Astrocyte (in vitro differentiated cells and primary cell): ENCODE measurements around the gene SIGLEC9. TPM values are rescaled to one million over a fixed set of nuclear protein-coding genes. Genes with fewer than 3 reads are reported as not detected.

Experiments used
- DNase-seq: peaks from one replicate; pipeline ENCODE4 v3.0.0-alpha.2; 2010; ENCODE audit warnings: low read depth
- FAIRE-seq: peaks from 2 replicates; lab custom pipeline; 2011; peaks lifted over from hg19 to GRCh38; lab: Jason Lieb, UNC
- H2AFZ ChIP-seq: 2 replicates; pipeline ENCODE4 v1.6.0; 2012; ENCODE audit warnings: low read depth, low read length, inconsistent platforms
- H3K27ac ChIP-seq: 2 replicates; pipeline ENCODE4 v1.5.1; 2011; ENCODE audit warnings: low read depth, low read length, inconsistent platforms
- H3K27me3 ChIP-seq: 2 replicates; pipeline ENCODE4 v1.6.0; 2011; ENCODE audit warnings: low read length, inconsistent platforms; ENCODE audit not compliant: insufficient read depth
- H3K36me3 ChIP-seq: 2 replicates; pipeline ENCODE4 v1.5.1; 2011; ENCODE audit warnings: low read length, inconsistent platforms; ENCODE audit not compliant: insufficient read depth
- H3K4me1 ChIP-seq: 2 replicates; pipeline ENCODE4 v1.5.1; 2011; ENCODE audit warnings: low read length, inconsistent platforms; ENCODE audit not compliant: insufficient read depth
- H3K4me2 ChIP-seq: 2 replicates; pipeline ENCODE4 v1.6.0; 2012; ENCODE audit warnings: low read length, inconsistent platforms
- H3K4me3 ChIP-seq: 2 replicates; pipeline ENCODE4 v1.5.1; 2011; ENCODE audit warnings: low read depth, mild to moderate bottlenecking, low read length, inconsistent platforms; ENCODE audit not compliant: insufficient read depth
- H3K79me2 ChIP-seq: 2 replicates; pipeline ENCODE4 v1.6.0; 2012; ENCODE audit warnings: mild to moderate bottlenecking, low read length, inconsistent platforms; ENCODE audit not compliant: insufficient read depth
- H3K9ac ChIP-seq: 2 replicates; pipeline ENCODE4 v1.6.0; 2012; ENCODE audit warnings: mild to moderate bottlenecking, low read length, inconsistent platforms
- H3K9me3 ChIP-seq: 2 replicates; pipeline ENCODE4 v1.5.1; 2012; ENCODE audit warnings: low read depth, mild to moderate bottlenecking, low read length, inconsistent platforms; ENCODE audit not compliant: insufficient read depth
- H4K20me1 ChIP-seq: 2 replicates; pipeline ENCODE4 v1.6.0; 2012; ENCODE audit warnings: low read length, inconsistent platforms; ENCODE audit not compliant: insufficient read depth
- H3K27ac Mint-ChIP-seq: one replicate; pipeline ENCODE4 v1.8.0; 2021; ENCODE audit warnings: mild to moderate bottlenecking, mixed read lengths; ENCODE audit not compliant: unreplicated experiment
- H3K27me3 Mint-ChIP-seq: one replicate; pipeline ENCODE4 v1.8.0; 2021; ENCODE audit warnings: low read depth, mixed read lengths; ENCODE audit not compliant: unreplicated experiment
- H3K36me3 Mint-ChIP-seq: one replicate; pipeline ENCODE4 v1.8.0; 2021; ENCODE audit warnings: low read depth, mixed read lengths; ENCODE audit not compliant: unreplicated experiment
- H3K4me1 Mint-ChIP-seq: one replicate; pipeline ENCODE4 v1.8.0; 2021; ENCODE audit warnings: low read depth, mixed read lengths; ENCODE audit not compliant: unreplicated experiment
- H3K4me3 Mint-ChIP-seq: one replicate; pipeline ENCODE4 v1.8.0; 2021; ENCODE audit warnings: mild to moderate bottlenecking, moderate library complexity, mixed read lengths; ENCODE audit not compliant: unreplicated experiment
- H3K9me3 Mint-ChIP-seq: one replicate; pipeline ENCODE4 v1.8.0; 2021; ENCODE audit warnings: mild to moderate bottlenecking, mixed read lengths; ENCODE audit not compliant: unreplicated experiment
- CTCF ChIP-seq: IDR thresholded peaks from 2 replicates; pipeline ENCODE4 v1.5.1; 2011; ENCODE audit warnings: low read depth, mild to moderate bottlenecking, inconsistent platforms, low read length, moderate library complexity; ENCODE audit not compliant: insufficient read depth
- EZH2 ChIP-seq: IDR thresholded peaks from 2 replicates; pipeline ENCODE4 v1.6.1; 2012; ENCODE audit warnings: mild to moderate bottlenecking, low read length, inconsistent platforms; ENCODE audit not compliant: insufficient read depth
- total RNA-seq: library from RNA; stranded (reverse); gene quantifications from 2 replicates; pipeline ENCODE4 v1.2.1, GENCODE V29; 2021

SIGLEC9 gene
- total RNA-seq, 1 donor from 2014 or later: not detected

- no peaks in the 10 kb centered on the region for H3K4me1 ChIP-seq
- H3K9me3 ChIP-seq: no peaks in the 10 kb centered on the region
- Mint-ChIP-seq H3K9me3 (no peaks in the 10 kb centered on the region), H3K4me3 (no peak overlapping the region), H3K4me1 (no peaks in the 10 kb centered on the region), H3K27ac (no peak overlapping the region), H3K27me3 (peaks cover 43% of the 10 kb centered on the region), H3K36me3 (peaks cover 2% of the 10 kb centered on the region)
- H4K20me1 ChIP-seq: no peaks in the 10 kb centered on the region
- H3K27me3 ChIP-seq: no peaks in the 10 kb centered on the region
- no peak overlapping the region for H3K27ac ChIP-seq
- H3K79me2 ChIP-seq: no peaks in the 10 kb centered on the region
- H3K9ac ChIP-seq: no peak overlapping the region
- no peaks in the 10 kb centered on the region for H3K36me3 ChIP-seq
- TF ChIP-seq CTCF: no peak
- TF ChIP-seq EZH2: no peak
- no peak for FAIRE-seq
- no peak overlapping the region for H3K4me2 ChIP-seq
- DNase-seq: no peak
- no peak overlapping the region for H3K4me3 ChIP-seq
- no peak overlapping the region for H2AFZ ChIP-seq
Observed at GRCh38 chr19:51081476-51081875, 43.2 kb upstream of the SIGLEC9 start.

GRCh38 chr19:51082611-51083010 is 42.1 kb upstream of the SIGLEC9 start, which contains the start of gene KLK14:
Gene KLK14 (minus strand): TSS chr19:51082887. CDS start chr19:51082614, 273 bp downstream.
- Mint-ChIP-seq H3K27me3 (peaks cover 46% of the 10 kb centered on the region), H3K36me3 (peaks cover 2% of the 10 kb centered on the region), H3K27ac (no peak within 1 kb of the TSS), H3K4me3 (no peak within 1 kb of the TSS), H3K9me3 (no peaks in the 10 kb centered on the region), H3K4me1 (no peaks in the 10 kb centered on the region)
- H3K27ac ChIP-seq: no peak within 1 kb of the TSS
- no peak within 1 kb of the TSS for H2AFZ ChIP-seq
- FAIRE-seq (no peak), DNase-seq (no peak)
- H3K4me1 ChIP-seq: no peaks in the 10 kb centered on the region
- TF ChIP-seq EZH2 (no peak), CTCF (no peak)
- H3K4me2 ChIP-seq: no peak within 1 kb of the TSS
- H4K20me1 ChIP-seq: no peaks in the 10 kb centered on the region
- no peak within 1 kb of the TSS for H3K9ac ChIP-seq
- H3K79me2 ChIP-seq: no peaks in the 10 kb centered on the region
- H3K9me3 ChIP-seq: no peaks in the 10 kb centered on the region
- H3K27me3 ChIP-seq: no peaks in the 10 kb centered on the region
- H3K4me3 ChIP-seq: no peak within 1 kb of the TSS
- no peaks in the 10 kb centered on the region for H3K36me3 ChIP-seq

- no peaks in the 10 kb centered on the region for H3K4me1 Mint-ChIP-seq
- no peak overlapping the region for H3K4me3 ChIP-seq
Observed at GRCh38 chr19:51083181-51083580, 41.5 kb upstream of the SIGLEC9 start.

More at GRCh38 chr19:51083181-51083580, 41.5 kb upstream of the SIGLEC9 start:
- DNase-seq (no peak), FAIRE-seq (no peak)
- no peak overlapping the region for H2AFZ ChIP-seq
- peaks cover 44% of the 10 kb centered on the region for H3K27me3 Mint-ChIP-seq
- no peak overlapping the region for H3K4me3 Mint-ChIP-seq
- no peaks in the 10 kb centered on the region for H3K9me3 Mint-ChIP-seq
- no peak overlapping the region for H3K9ac ChIP-seq
- H4K20me1 ChIP-seq: no peaks in the 10 kb centered on the region
- peaks cover 2% of the 10 kb centered on the region for H3K36me3 Mint-ChIP-seq
- no peak overlapping the region for H3K27ac ChIP-seq
- H3K4me2 ChIP-seq: no peak overlapping the region
- H3K27ac Mint-ChIP-seq: no peak overlapping the region
- H3K79me2 ChIP-seq: no peaks in the 10 kb centered on the region
- H3K27me3 ChIP-seq: no peaks in the 10 kb centered on the region
- H3K9me3 ChIP-seq: no peaks in the 10 kb centered on the region
- no peak for TF ChIP-seq EZH2
- H3K36me3 ChIP-seq: no peaks in the 10 kb centered on the region
- no peaks in the 10 kb centered on the region for H3K4me1 ChIP-seq
